Loucy (cell line): ENCODE results near the gene BANF1.
A peak's percentile ranks its signal among the peaks of the same experiment; 100 is the strongest.

Source experiments
- H2AFZ ChIP-seq: fragments of 200-600 bp; sonication (generic); 2 replicates; pipeline ENCODE4 v1.6.0; 2016; ENCODE audit warnings: antibody characterized with exemption, mild to moderate bottlenecking, low read length, moderate library complexity
- H3F3A ChIP-seq: fragments of 200-600 bp; 2 replicates; pipeline ENCODE4 v1.6.0; 2016; ENCODE audit warnings: antibody characterized with exemption, low read depth, mild to moderate bottlenecking
- H3K27me3 ChIP-seq: fragments of 200-600 bp; sonication (generic); 2 replicates; pipeline ENCODE4 v1.6.1; 2014; ENCODE audit warnings: low read length, mild to moderate bottlenecking; ENCODE audit not compliant: insufficient read depth, poor library complexity, severe bottlenecking
- H3K36me3 ChIP-seq: fragments of 200-600 bp; sonication (generic); 2 replicates; pipeline ENCODE4 v1.6.1; 2016; ENCODE audit warnings: low read length; ENCODE audit not compliant: insufficient read depth
- H3K4me1 ChIP-seq: fragments of 200-600 bp; sonication (generic); 2 replicates; pipeline ENCODE4 v1.5.1; 2014; ENCODE audit warnings: low read length, mild to moderate bottlenecking; ENCODE audit not compliant: insufficient read depth, poor library complexity, severe bottlenecking
- H3K4me2 ChIP-seq: fragments of 200-600 bp; sonication (generic); 2 replicates; pipeline ENCODE4 v1.6.0; 2014; ENCODE audit warnings: antibody characterized with exemption, low read length, low read depth, mild to moderate bottlenecking; ENCODE audit not compliant: poor library complexity, severe bottlenecking
- H3K4me3 ChIP-seq: fragments of 200-600 bp; sonication (generic); 2 replicates; pipeline ENCODE4 v1.5.1; 2014; ENCODE audit warnings: low read length, mild to moderate bottlenecking, mixed read lengths; ENCODE audit not compliant: poor library complexity, severe bottlenecking
- H3K79me2 ChIP-seq: fragments of 200-600 bp; sonication (generic); 2 replicates; pipeline ENCODE4 v1.6.1; 2014; ENCODE audit warnings: low read length; ENCODE audit not compliant: insufficient read depth
- H3K9ac ChIP-seq: fragments of 200-600 bp; sonication (generic); 2 replicates; pipeline ENCODE4 v1.6.0; 2014; ENCODE audit warnings: mild to moderate bottlenecking, low read depth, low read length, moderate library complexity; ENCODE audit not compliant: poor library complexity, severe bottlenecking
- H3K9me2 ChIP-seq: fragments of 200-600 bp; sonication (generic); replicated peaks from 2 replicates; pipeline ENCODE4 v1.6.1; 2016; ENCODE audit warnings: low read depth, low read length, mixed read lengths
- H3K9me3 ChIP-seq: fragments of 200-600 bp; sonication (generic); 2 replicates; pipeline ENCODE4 v1.6.1; 2014; ENCODE audit warnings: mild to moderate bottlenecking, antibody characterized with exemption, low read length, low read depth; ENCODE audit not compliant: insufficient read depth
- H4K20me1 ChIP-seq: fragments of 200-600 bp; sonication (generic); 2 replicates; pipeline ENCODE4 v1.6.0; 2014; ENCODE audit warnings: antibody characterized with exemption, low read length, mild to moderate bottlenecking; ENCODE audit not compliant: insufficient read depth, poor library complexity, severe bottlenecking
- CTCF ChIP-seq: fragments of 200-600 bp; sonication (generic); conservative IDR thresholded peaks from 2 replicates; pipeline ENCODE4 v1.5.1; 2014; ENCODE audit warnings: mild to moderate bottlenecking, antibody characterized with exemption, low read length
- EZH2phosphoT487 ChIP-seq: fragments of 200-600 bp; IDR thresholded peaks from 2 replicates; pipeline ENCODE4 v1.6.1; 2018; ENCODE audit warnings: antibody characterized with exemption, mild to moderate bottlenecking, moderate library complexity, borderline replicate concordance

Gene BANF1

GRCh38 chr11:65958291-65958690, 44.0 kb upstream of the BANF1 start:
- H3K9ac ChIP-seq: no peak overlapping the region

GRCh38 chr11:65958774-65959420, 43.4 kb upstream of the BANF1 start:
- Histone ChIP-seq H3K79me2 (peaks cover 24% of the 10 kb centered on the region), H3K4me1 (peaks cover 15% of the 10 kb centered on the region), H3K4me2 (no peak overlapping the region), H3K36me3 (peaks cover 3% of the 10 kb centered on the region; the same call in 1 of the 2 replicates), H3K9ac (no peak overlapping the region), H3K9me3 (no peaks in the 10 kb centered on the region), H3K4me3 (no peak overlapping the region), H3K27me3 (no peaks in the 10 kb centered on the region), H3F3A (no peaks in the 10 kb centered on the region), H2AFZ (no peak overlapping the region), H4K20me1 (peaks cover 17% of the 10 kb centered on the region), H3K9me2 (no peaks in the 10 kb centered on the region)
- TF ChIP-seq CTCF (no peak), EZH2phosphoT487 (no peak)

More at GRCh38 chr11:65958291-65958690, 44.0 kb upstream of the BANF1 start:
- peaks cover 18% of the 10 kb centered on the region for H3K79me2 ChIP-seq
- H3K4me2 ChIP-seq: no peak overlapping the region
- H3K36me3 ChIP-seq: no peaks in the 10 kb centered on the region
- no peak for TF ChIP-seq CTCF
- no peak for TF ChIP-seq EZH2phosphoT487
- peaks cover 11% of the 10 kb centered on the region for H3K4me1 ChIP-seq
- H3F3A ChIP-seq: no peaks in the 10 kb centered on the region
- no peaks in the 10 kb centered on the region for H3K9me2 ChIP-seq
- H3K27me3 ChIP-seq: no peaks in the 10 kb centered on the region
- no peak overlapping the region for H3K4me3 ChIP-seq
- peaks cover 13% of the 10 kb centered on the region for H4K20me1 ChIP-seq
- no peaks in the 10 kb centered on the region for H3K9me3 ChIP-seq
- H2AFZ ChIP-seq: no peak overlapping the region

GRCh38 chr11:65960824-65961266, 41.5 kb upstream of the BANF1 start:
- Histone ChIP-seq H3K4me3 (peak overlapping the region; percentile 82), H3K9me3 (no peaks in the 10 kb centered on the region), H3K79me2 (peaks cover 41% of the 10 kb centered on the region), H3K4me1 (peaks cover 23% of the 10 kb centered on the region), H3K9ac (peak overlapping the region; percentile 90), H3K4me2 (peak overlapping the region; percentile 69), H3K36me3 (peaks cover 19% of the 10 kb centered on the region; the same call in 1 of the 2 replicates), H3F3A (no peaks in the 10 kb centered on the region), H4K20me1 (peaks cover 26% of the 10 kb centered on the region), H3K27me3 (no peaks in the 10 kb centered on the region), H3K9me2 (no peaks in the 10 kb centered on the region), H2AFZ (peak overlapping the region; percentile 56; the same call in 1 of the 2 replicates)
- TF ChIP-seq EZH2phosphoT487 (no peak), CTCF (no peak)
